Liver (tissue), 9 donors: ENCODE results near the gene CHRNA4. TPM values are rescaled to one million over a fixed set of nuclear protein-coding genes. Genes with fewer than 3 reads are reported as not detected.

Source experiments
- DNase-seq: peaks from one replicate; pipeline ENCODE4 v3.0.0-alpha.2; 2017; ENCODE audit warnings: low spot score
- H3K27ac ChIP-seq, 2 donors: one replicate each; pipeline ENCODE4 v1.7.0; 2013; ENCODE audit warnings: inconsistent platforms in 2 of 2, low read length in 2 of 2, control low read depth in 1 of 2, low read depth in 1 of 2, mild to moderate bottlenecking in 1 of 2
- H3K27me3 ChIP-seq, 4 donors: one replicate each; pipeline versions ENCODE4 v1.6.1 to v1.7.0; 2013; ENCODE audit warnings: low read length in 3 of 4, inconsistent platforms in 1 of 4, mild to moderate bottlenecking in 1 of 4, moderate library complexity in 1 of 4; ENCODE audit not compliant: control insufficient read depth in 4 of 4, insufficient read depth in 4 of 4
- H3K36me3 ChIP-seq, 4 donors: one replicate each; pipeline versions ENCODE4 v1.6.1 to v1.7.0; 2013; ENCODE audit warnings: low read length in 3 of 4, mild to moderate bottlenecking in 3 of 4, low read depth in 1 of 4, moderate library complexity in 1 of 4; ENCODE audit not compliant: control insufficient read depth in 4 of 4, insufficient read depth in 3 of 4
- H3K4me1 ChIP-seq, 4 donors: one replicate each; pipeline versions ENCODE4 v1.6.1 to v1.7.0; 2013; ENCODE audit warnings: low read length in 3 of 4, mild to moderate bottlenecking in 3 of 4, moderate library complexity in 1 of 4; ENCODE audit not compliant: control insufficient read depth in 4 of 4, insufficient read depth in 4 of 4
- H3K4me3 ChIP-seq, 3 donors: one replicate each; pipeline versions ENCODE4 v1.6.1 to v1.7.0; 2013; ENCODE audit warnings: low read length in 3 of 3, control low read depth in 1 of 3, low read depth in 1 of 3, mild to moderate bottlenecking in 1 of 3
- H3K9ac ChIP-seq, 2 donors: one replicate each; pipeline ENCODE4 v1.7.0; 2013; ENCODE audit warnings: low read length in 2 of 2, mild to moderate bottlenecking in 2 of 2, moderate library complexity in 2 of 2, control low read depth in 1 of 2, low read depth in 1 of 2
- H3K9me3 ChIP-seq, 4 donors: one replicate each; pipeline versions ENCODE4 v1.6.1 to v1.7.0; 2013; ENCODE audit warnings: low read length in 3 of 4; ENCODE audit not compliant: control insufficient read depth in 4 of 4
- EGR1 ChIP-seq, 2 donors: IDR thresholded peaks; 2 replicates each; pipeline ENCODE4 v1.6.1; 2016 to 2018; ENCODE audit warnings: antibody characterized with exemption in 2 of 2, low read depth in 2 of 2
- FOXA1 ChIP-seq: IDR thresholded peaks from 2 replicates; pipeline ENCODE4 v1.6.1; 2016; ENCODE audit warnings: antibody characterized with exemption
- FOXA2 ChIP-seq: IDR thresholded peaks from 2 replicates; pipeline ENCODE4 v1.6.1; 2016; ENCODE audit warnings: antibody characterized with exemption
- GABPA ChIP-seq, 2 donors: IDR thresholded peaks in 1 of 2; conservative IDR thresholded peaks in 1 of 2; 2 replicates each; pipeline ENCODE4 v1.6.1; 2016; ENCODE audit warnings: antibody characterized with exemption in 2 of 2, mild to moderate bottlenecking in 1 of 2, moderate library complexity in 1 of 2
- HNF4A ChIP-seq, 2 donors: conservative IDR thresholded peaks; 2 replicates each; pipeline ENCODE4 v1.6.1; 2016; ENCODE audit warnings: antibody characterized with exemption in 2 of 2, mild to moderate bottlenecking in 2 of 2
- HNF4G ChIP-seq: IDR thresholded peaks from 2 replicates; pipeline ENCODE4 v1.6.1; 2016; ENCODE audit warnings: antibody characterized with exemption
- JUND ChIP-seq, 2 donors: IDR thresholded peaks; 2 replicates each; pipeline ENCODE4 v1.6.1; 2016; ENCODE audit warnings: antibody characterized with exemption in 2 of 2
- NR2F2 ChIP-seq: IDR thresholded peaks from 2 replicates; pipeline ENCODE4 v1.6.1; 2016; ENCODE audit warnings: antibody characterized with exemption
- RAD21 ChIP-seq, 2 donors: IDR thresholded peaks; 2 replicates each; pipeline ENCODE4 v1.6.1; 2016; ENCODE audit warnings: antibody characterized with exemption in 2 of 2, mild to moderate bottlenecking in 2 of 2
- RXRA ChIP-seq, 2 donors: IDR thresholded peaks; 2 replicates each; pipeline ENCODE4 v1.6.1; 2017 to 2018; ENCODE audit warnings: antibody characterized with exemption in 2 of 2, mild to moderate bottlenecking in 1 of 2
- SP1 ChIP-seq: IDR thresholded peaks from 2 replicates; pipeline ENCODE4 v1.6.1; 2018; ENCODE audit warnings: antibody characterized with exemption, mild to moderate bottlenecking
- TAF1 ChIP-seq: conservative IDR thresholded peaks from 2 replicates; pipeline ENCODE4 v1.6.1; 2016; ENCODE audit warnings: antibody characterized with exemption, mild to moderate bottlenecking
- YY1 ChIP-seq: IDR thresholded peaks from 2 replicates; pipeline ENCODE4 v1.6.1; 2016; ENCODE audit warnings: antibody characterized with exemption, mild to moderate bottlenecking
- WGBS: extraction: QIAGEN DNeasy Blood & Tissue Kit; methylation state at CpG from one replicate; pipeline ENCODE4 v1.1.7; 2013; 5-methylcytosine and 5-hydroxymethylcytosine counted together
- polyA plus RNA-seq, 2 donors: library from polyadenylated mRNA; stranded (reverse) in 1 of 2; unstranded in 1 of 2; fragments of 200-250 nt in 1 of 2; fragments of >200 nt in 1 of 2; fragmentation: Nextera tagmentation in 1 of 2; extraction: Ambion mirVana in 1 of 2; gene quantifications; one replicate each; pipeline versions ENCODE4 v1.2.1 to v1.2.3, GENCODE V29; 2013 to 2015
- total RNA-seq, 2 donors: library from RNA; depleted of rRNA; stranded (reverse); fragments of >200 nt; gene quantifications; one replicate each; pipeline ENCODE4 v1.2.3, GENCODE V29; 2014
- TF ChIP-seq, protein P1 (sequence below): IDR thresholded peaks from 2 replicates; pipeline ENCODE4 v1.6.1; 2016; ENCODE audit warnings: antibody characterized with exemption
- TF ChIP-seq, protein P2 (sequence below): IDR thresholded peaks from 2 replicates; pipeline ENCODE4 v1.6.1; 2016; ENCODE audit warnings: antibody characterized with exemption, mild to moderate bottlenecking
- TF ChIP-seq, protein P3 (sequence below): IDR thresholded peaks from 2 replicates; pipeline ENCODE4 v1.6.1; 2016; ENCODE audit warnings: antibody characterized with exemption
- TF ChIP-seq, protein P4 (sequence below): fragments of 150-350 bp; IDR thresholded peaks from 2 replicates; pipeline ENCODE4 v1.5.1; 2017; ENCODE audit warnings: improper control_type of control experiment, low read depth, low read length; ENCODE audit not compliant: missing input control
- TF ChIP-seq, protein P5 (sequence below): IDR thresholded peaks from 2 replicates; pipeline ENCODE4 v1.6.1; 2016; ENCODE audit warnings: antibody characterized with exemption
- donor health status: healthy.
- donor health status: healthy.
- donor health status: healthy.
- donor health status: healthy.
- donor health status: healthy.

The CHRNA4 gene
- total and polyA plus RNA-seq, 4 donors = 3.2 to 23.3 (median 6.4) TPM; not detected in 1

DNA sequence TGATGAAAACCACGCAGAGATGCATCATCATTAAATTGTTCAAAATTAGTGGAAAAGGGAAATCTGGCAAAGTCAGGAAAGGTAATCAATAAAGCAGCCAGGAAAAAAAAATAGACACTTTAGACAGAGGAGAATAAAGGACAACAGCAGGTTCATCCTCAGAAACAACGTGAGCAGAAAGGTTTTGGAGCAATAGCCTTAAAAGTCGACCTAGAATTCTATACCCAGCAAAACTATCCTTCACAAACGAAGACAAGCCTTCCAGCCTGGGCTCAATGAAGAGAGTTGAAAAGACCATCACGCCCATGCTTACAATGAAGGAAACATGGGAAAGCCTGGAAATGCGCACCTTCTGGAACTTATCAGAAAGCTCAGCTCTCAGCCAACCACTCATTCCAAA is 24.7 kb upstream of the CHRNA4 start:
- peaks cover 0 to 4% (median 0%) of the 10 kb centered on the region in 4 donors for H3K4me1 ChIP-seq
- H3K27ac ChIP-seq = no peak overlapping the region
- H3K4me3 ChIP-seq = no peak overlapping the region
- H3K27me3 ChIP-seq = peaks cover 0 to 2% (median 0%) of the 10 kb centered on the region in 4 donors
- no peak overlapping the region for H3K9ac ChIP-seq
- no peak for DNase-seq
- TF ChIP-seq SP1 = no peak
- TF ChIP-seq FOXA2 = no peak
- TF ChIP-seq, protein P1, sequence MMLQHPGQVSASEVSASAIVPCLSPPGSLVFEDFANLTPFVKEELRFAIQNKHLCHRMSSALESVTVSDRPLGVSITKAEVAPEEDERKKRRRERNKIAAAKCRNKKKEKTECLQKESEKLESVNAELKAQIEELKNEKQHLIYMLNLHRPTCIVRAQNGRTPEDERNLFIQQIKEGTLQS = no peak
- TF ChIP-seq EGR1 (IDR thresholded peaks at IDR 0.05; ENCODE audit: low read depth in 2 of 2) = no peak
- TF ChIP-seq, protein P2, sequence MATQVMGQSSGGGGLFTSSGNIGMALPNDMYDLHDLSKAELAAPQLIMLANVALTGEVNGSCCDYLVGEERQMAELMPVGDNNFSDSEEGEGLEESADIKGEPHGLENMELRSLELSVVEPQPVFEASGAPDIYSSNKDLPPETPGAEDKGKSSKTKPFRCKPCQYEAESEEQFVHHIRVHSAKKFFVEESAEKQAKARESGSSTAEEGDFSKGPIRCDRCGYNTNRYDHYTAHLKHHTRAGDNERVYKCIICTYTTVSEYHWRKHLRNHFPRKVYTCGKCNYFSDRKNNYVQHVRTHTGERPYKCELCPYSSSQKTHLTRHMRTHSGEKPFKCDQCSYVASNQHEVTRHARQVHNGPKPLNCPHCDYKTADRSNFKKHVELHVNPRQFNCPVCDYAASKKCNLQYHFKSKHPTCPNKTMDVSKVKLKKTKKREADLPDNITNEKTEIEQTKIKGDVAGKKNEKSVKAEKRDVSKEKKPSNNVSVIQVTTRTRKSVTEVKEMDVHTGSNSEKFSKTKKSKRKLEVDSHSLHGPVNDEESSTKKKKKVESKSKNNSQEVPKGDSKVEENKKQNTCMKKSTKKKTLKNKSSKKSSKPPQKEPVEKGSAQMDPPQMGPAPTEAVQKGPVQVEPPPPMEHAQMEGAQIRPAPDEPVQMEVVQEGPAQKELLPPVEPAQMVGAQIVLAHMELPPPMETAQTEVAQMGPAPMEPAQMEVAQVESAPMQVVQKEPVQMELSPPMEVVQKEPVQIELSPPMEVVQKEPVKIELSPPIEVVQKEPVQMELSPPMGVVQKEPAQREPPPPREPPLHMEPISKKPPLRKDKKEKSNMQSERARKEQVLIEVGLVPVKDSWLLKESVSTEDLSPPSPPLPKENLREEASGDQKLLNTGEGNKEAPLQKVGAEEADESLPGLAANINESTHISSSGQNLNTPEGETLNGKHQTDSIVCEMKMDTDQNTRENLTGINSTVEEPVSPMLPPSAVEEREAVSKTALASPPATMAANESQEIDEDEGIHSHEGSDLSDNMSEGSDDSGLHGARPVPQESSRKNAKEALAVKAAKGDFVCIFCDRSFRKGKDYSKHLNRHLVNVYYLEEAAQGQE = no peak
- TF ChIP-seq FOXA1 = no peak
- TF ChIP-seq YY1 = no peak
- no peak for TF ChIP-seq RXRA (IDR thresholded peaks at IDR 0.05)
- TF ChIP-seq, protein P3, sequence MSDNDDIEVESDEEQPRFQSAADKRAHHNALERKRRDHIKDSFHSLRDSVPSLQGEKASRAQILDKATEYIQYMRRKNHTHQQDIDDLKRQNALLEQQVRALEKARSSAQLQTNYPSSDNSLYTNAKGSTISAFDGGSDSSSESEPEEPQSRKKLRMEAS = no peak
- TF ChIP-seq HNF4A (conservative IDR thresholded peaks at IDR 0.05) = no peak
- TF ChIP-seq JUND (IDR thresholded peaks at IDR 0.05) = no peak
- TF ChIP-seq HNF4G = no peak
- TF ChIP-seq GABPA (IDR thresholded peaks at IDR 0.05 in 1 of 2, conservative IDR thresholded peaks at IDR 0.05 in 1 of 2) = no peak
- no peak for TF ChIP-seq NR2F2
- TF ChIP-seq TAF1 = no peak
- TF ChIP-seq, protein P4, sequence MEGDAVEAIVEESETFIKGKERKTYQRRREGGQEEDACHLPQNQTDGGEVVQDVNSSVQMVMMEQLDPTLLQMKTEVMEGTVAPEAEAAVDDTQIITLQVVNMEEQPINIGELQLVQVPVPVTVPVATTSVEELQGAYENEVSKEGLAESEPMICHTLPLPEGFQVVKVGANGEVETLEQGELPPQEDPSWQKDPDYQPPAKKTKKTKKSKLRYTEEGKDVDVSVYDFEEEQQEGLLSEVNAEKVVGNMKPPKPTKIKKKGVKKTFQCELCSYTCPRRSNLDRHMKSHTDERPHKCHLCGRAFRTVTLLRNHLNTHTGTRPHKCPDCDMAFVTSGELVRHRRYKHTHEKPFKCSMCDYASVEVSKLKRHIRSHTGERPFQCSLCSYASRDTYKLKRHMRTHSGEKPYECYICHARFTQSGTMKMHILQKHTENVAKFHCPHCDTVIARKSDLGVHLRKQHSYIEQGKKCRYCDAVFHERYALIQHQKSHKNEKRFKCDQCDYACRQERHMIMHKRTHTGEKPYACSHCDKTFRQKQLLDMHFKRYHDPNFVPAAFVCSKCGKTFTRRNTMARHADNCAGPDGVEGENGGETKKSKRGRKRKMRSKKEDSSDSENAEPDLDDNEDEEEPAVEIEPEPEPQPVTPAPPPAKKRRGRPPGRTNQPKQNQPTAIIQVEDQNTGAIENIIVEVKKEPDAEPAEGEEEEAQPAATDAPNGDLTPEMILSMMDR = no peak
- TF ChIP-seq RAD21 (IDR thresholded peaks at IDR 0.05) = no peak
- H3K9me3 ChIP-seq = peaks cover 3 to 14% (median 5%) of the 10 kb centered on the region in 4 donors
- 82% methylated on average over 6 of the region's 6 CpGs for WGBS
- no peaks in the 10 kb centered on the region for H3K36me3 ChIP-seq

DNA sequence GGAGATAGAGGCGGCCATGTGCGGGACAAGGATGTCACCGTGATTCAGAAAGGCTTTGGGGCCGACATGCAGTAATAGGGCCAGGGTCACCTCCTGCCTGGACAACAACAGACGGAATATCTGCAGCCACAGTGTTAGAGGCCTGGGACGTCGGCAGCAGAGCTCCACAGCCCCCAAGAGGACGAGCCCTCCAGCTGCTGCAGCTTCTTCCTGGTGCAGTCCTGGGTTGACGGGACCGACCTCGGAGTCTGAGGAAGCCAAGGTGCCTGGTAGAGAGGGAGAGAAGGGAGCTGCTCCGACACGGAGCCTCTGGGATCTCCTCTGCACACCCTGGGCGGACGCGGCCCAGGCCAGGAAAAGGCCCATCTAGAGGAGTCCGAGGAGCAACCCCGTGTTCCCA is 23.2 kb upstream of the CHRNA4 start:
- H3K4me1 ChIP-seq = peaks cover 0 to 4% (median 0%) of the 10 kb centered on the region in 4 donors
- TF ChIP-seq TAF1 = no peak
- TF ChIP-seq, protein P3 = no peak
- no peak for TF ChIP-seq GABPA (IDR thresholded peaks at IDR 0.05 in 1 of 2, conservative IDR thresholded peaks at IDR 0.05 in 1 of 2)
- no peak for TF ChIP-seq EGR1 (IDR thresholded peaks at IDR 0.05; ENCODE audit: low read depth in 2 of 2)
- TF ChIP-seq HNF4A (conservative IDR thresholded peaks at IDR 0.05) = no peak
- no peak for TF ChIP-seq FOXA2
- no peak for TF ChIP-seq FOXA1
- no peak for TF ChIP-seq YY1
- TF ChIP-seq, protein P5, sequence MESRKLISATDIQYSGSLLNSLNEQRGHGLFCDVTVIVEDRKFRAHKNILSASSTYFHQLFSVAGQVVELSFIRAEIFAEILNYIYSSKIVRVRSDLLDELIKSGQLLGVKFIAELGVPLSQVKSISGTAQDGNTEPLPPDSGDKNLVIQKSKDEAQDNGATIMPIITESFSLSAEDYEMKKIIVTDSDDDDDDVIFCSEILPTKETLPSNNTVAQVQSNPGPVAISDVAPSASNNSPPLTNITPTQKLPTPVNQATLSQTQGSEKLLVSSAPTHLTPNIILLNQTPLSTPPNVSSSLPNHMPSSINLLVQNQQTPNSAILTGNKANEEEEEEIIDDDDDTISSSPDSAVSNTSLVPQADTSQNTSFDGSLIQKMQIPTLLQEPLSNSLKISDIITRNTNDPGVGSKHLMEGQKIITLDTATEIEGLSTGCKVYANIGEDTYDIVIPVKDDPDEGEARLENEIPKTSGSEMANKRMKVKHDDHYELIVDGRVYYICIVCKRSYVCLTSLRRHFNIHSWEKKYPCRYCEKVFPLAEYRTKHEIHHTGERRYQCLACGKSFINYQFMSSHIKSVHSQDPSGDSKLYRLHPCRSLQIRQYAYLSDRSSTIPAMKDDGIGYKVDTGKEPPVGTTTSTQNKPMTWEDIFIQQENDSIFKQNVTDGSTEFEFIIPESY = no peak
- no peak for TF ChIP-seq RXRA (IDR thresholded peaks at IDR 0.05)
- TF ChIP-seq, protein P2 = no peak
- no peak overlapping the region for H3K9ac ChIP-seq
- no peaks in the 10 kb centered on the region for H3K36me3 ChIP-seq
- WGBS = 72% methylated on average over 18 of the region's 18 CpGs
- H3K27me3 ChIP-seq = peaks cover 0 to 1% (median 0%) of the 10 kb centered on the region in 4 donors
- H3K4me3 ChIP-seq = no peak overlapping the region
- no peak for DNase-seq
- H3K27ac ChIP-seq = no peak overlapping the region
- H3K9me3 ChIP-seq = peaks cover 3 to 14% (median 5%) of the 10 kb centered on the region in 4 donors
